Measurements from ENCODE around the gene UFM1. TPM values are rescaled to one million over a fixed set of nuclear protein-coding genes. Genes with fewer than 3 reads are reported as not detected.

The UFM1 gene
- total RNA-seq, 1 donor from 2014 or later, result 76.0 TPM

- no peak overlapping the region for H3K27ac ChIP-seq
- H3K9me3 ChIP-seq (ENCODE audit: low read depth), result no peaks in the 10 kb centered on the region
- H3K4me3 ChIP-seq, result no peak overlapping the region
- no peaks in the 10 kb centered on the region for H3F3A ChIP-seq (ENCODE audit: low read depth)
- no peaks in the 10 kb centered on the region for H3K4me1 ChIP-seq
- TF ChIP-seq EZH2 (IDR thresholded peaks at IDR 0.05) (no peak), EZH2phosphoT487 (IDR thresholded peaks at IDR 0.05) (no peak), CTCF (IDR thresholded peaks at IDR 0.05) (no peak)
- no peak overlapping the region for H3K9ac ChIP-seq
- no peaks in the 10 kb centered on the region for H3K79me2 ChIP-seq (ENCODE audit: low read depth)
- no peak overlapping the region for H2AFZ ChIP-seq (replicated peaks)
- no peaks in the 10 kb centered on the region for H3K27me3 ChIP-seq
- no peak for DNase-seq (ENCODE audit: low spot score)
- H3K27me3 Mint-ChIP-seq (ENCODE audit: insufficient read depth, low read depth), result no peaks in the 10 kb centered on the region
- H3K4me2 ChIP-seq, result no peak overlapping the region
- no peaks in the 10 kb centered on the region for H4K20me1 ChIP-seq (ENCODE audit: low read depth)
- no peaks in the 10 kb centered on the region for H3K36me3 ChIP-seq
- H3K27ac Mint-ChIP-seq, result no peak overlapping the region
- no peaks in the 10 kb centered on the region for H3K4me1 Mint-ChIP-seq
- no peaks in the 10 kb centered on the region for H3K36me3 Mint-ChIP-seq
- no peak overlapping the region for H3K4me3 Mint-ChIP-seq
- H3K9me3 Mint-ChIP-seq, result no peaks in the 10 kb centered on the region
Measured at GRCh38 chr13:38381890-38382289, 32.2 kb downstream of the UFM1 start.

DNA sequence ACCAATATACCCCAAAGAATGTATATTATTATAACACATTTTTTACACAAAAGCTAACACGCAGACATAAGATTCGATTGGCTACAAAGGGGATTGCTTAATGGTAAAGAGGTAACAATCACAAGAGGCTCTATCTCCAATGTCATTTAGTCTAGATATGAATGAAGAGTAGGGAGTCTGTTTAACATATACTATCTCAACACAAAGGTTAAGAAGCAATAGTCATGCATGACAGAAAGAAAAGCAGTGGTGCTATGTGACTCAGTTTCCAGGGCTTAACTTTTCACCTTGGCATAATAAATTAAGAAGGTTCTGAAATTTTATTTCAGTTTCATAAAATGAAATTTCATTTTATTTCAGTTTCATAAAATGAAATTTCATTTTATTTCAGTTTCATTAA, 33.3 kb downstream of the UFM1 start:
- no peak overlapping the region for H3K4me2 ChIP-seq
- no peak for TF ChIP-seq EZH2 (IDR thresholded peaks at IDR 0.05)
- no peak for TF ChIP-seq CTCF (IDR thresholded peaks at IDR 0.05)
- TF ChIP-seq EZH2phosphoT487 (IDR thresholded peaks at IDR 0.05), result no peak
- H3K4me3 ChIP-seq, result no peak overlapping the region
- peaks cover 1% of the 10 kb centered on the region for H3F3A ChIP-seq (ENCODE audit: low read depth)
- Mint-ChIP-seq H3K9me3 (no peaks in the 10 kb centered on the region), H3K4me1 (no peaks in the 10 kb centered on the region), H3K36me3 (no peaks in the 10 kb centered on the region), H3K27me3 (ENCODE audit: insufficient read depth, low read depth) (no peaks in the 10 kb centered on the region), H3K27ac (no peak overlapping the region), H3K4me3 (no peak overlapping the region)
- no peaks in the 10 kb centered on the region for H3K36me3 ChIP-seq
- no peak for DNase-seq (ENCODE audit: low spot score)
- no peaks in the 10 kb centered on the region for H3K9me3 ChIP-seq (ENCODE audit: low read depth)
- H3K27me3 ChIP-seq, result no peaks in the 10 kb centered on the region
- H3K9ac ChIP-seq, result no peak overlapping the region
- H2AFZ ChIP-seq (replicated peaks), result no peak overlapping the region
- H3K4me1 ChIP-seq, result no peaks in the 10 kb centered on the region
- H4K20me1 ChIP-seq (ENCODE audit: low read depth), result no peaks in the 10 kb centered on the region
- H3K79me2 ChIP-seq (ENCODE audit: low read depth), result no peaks in the 10 kb centered on the region
- no peak overlapping the region for H3K27ac ChIP-seq

GRCh38 chr13:38384171-38384570, 34.5 kb downstream of the UFM1 start:
- no peaks in the 10 kb centered on the region for H3K36me3 Mint-ChIP-seq
- Histone ChIP-seq H3K4me2 (no peak overlapping the region), H4K20me1 (ENCODE audit: low read depth) (no peaks in the 10 kb centered on the region), H3F3A (ENCODE audit: low read depth) (peaks cover 3% of the 10 kb centered on the region), H3K4me1 (peaks cover 9% of the 10 kb centered on the region), H3K9me3 (ENCODE audit: low read depth) (no peaks in the 10 kb centered on the region), H2AFZ (replicated peaks) (no peak overlapping the region), H3K27me3 (no peaks in the 10 kb centered on the region), H3K36me3 (no peaks in the 10 kb centered on the region), H3K27ac (no peak overlapping the region), H3K9ac (no peak overlapping the region), H3K79me2 (ENCODE audit: low read depth) (no peaks in the 10 kb centered on the region), H3K4me3 (no peak overlapping the region)
- no peak for DNase-seq (ENCODE audit: low spot score)
- H3K4me3 Mint-ChIP-seq, result no peak overlapping the region
- no peaks in the 10 kb centered on the region for H3K9me3 Mint-ChIP-seq
- H3K27ac Mint-ChIP-seq, result no peak overlapping the region
- TF ChIP-seq EZH2phosphoT487 (IDR thresholded peaks at IDR 0.05) (no peak), EZH2 (IDR thresholded peaks at IDR 0.05) (no peak), CTCF (IDR thresholded peaks at IDR 0.05) (no peak)
- no peaks in the 10 kb centered on the region for H3K27me3 Mint-ChIP-seq (ENCODE audit: insufficient read depth, low read depth)
- H3K4me1 Mint-ChIP-seq, result no peaks in the 10 kb centered on the region
